22Rv1 (cell line): ENCODE measurements around the gene MYOCD.

Source experiments
- H3K27ac ChIP-seq: fragments of 450-650 bp; 2 replicates; pipeline ENCODE4 v1.5.1; 2017
- CTCF ChIP-seq: fragments of 450-650 bp; IDR thresholded peaks from 2 replicates; pipeline ENCODE4 v1.5.1; 2017; ENCODE audit warnings: mild to moderate bottlenecking
- ZFX ChIP-seq: fragments of 450-650 bp; IDR thresholded peaks from 2 replicates; pipeline ENCODE4 v1.6.1; 2017; ENCODE audit warnings: antibody characterized with exemption, borderline replicate concordance

The MYOCD gene

GRCh38 chr17:12727076-12727760 lies 61.5 kb downstream of the MYOCD start:
- TF ChIP-seq ZFX (no peak), CTCF (no peak)
- no peak overlapping the region for H3K27ac ChIP-seq

GRCh38 chr17:12727881-12728280 lies 62.2 kb downstream of the MYOCD start:
- TF ChIP-seq ZFX (no peak), CTCF (no peak)
- no peak overlapping the region for H3K27ac ChIP-seq

GRCh38 chr17:12729086-12729485 lies 63.4 kb downstream of the MYOCD start:
- TF ChIP-seq CTCF, result no peak
- TF ChIP-seq ZFX, result no peak
- H3K27ac ChIP-seq, result no peak overlapping the region

GRCh38 chr17:12730421-12730820 lies 64.7 kb downstream of the MYOCD start:
- H3K27ac ChIP-seq, result 0 out of 2 replicates have a peak overlapping the region, but pooled peaks have one; percentile 25

GRCh38 chr17:12730931-12731521 lies 65.3 kb downstream of the MYOCD start:
- TF ChIP-seq ZFX (no peak), CTCF (no peak)
- 0 out of 2 replicates have a peak overlapping the region, but pooled peaks have one; percentile 25 for H3K27ac ChIP-seq

More at GRCh38 chr17:12730421-12730820, 64.7 kb downstream of the MYOCD start:
- TF ChIP-seq ZFX, result no peak
- no peak for TF ChIP-seq CTCF

- H3K27ac ChIP-seq, result no peak overlapping the region
- TF ChIP-seq CTCF, result no peak
- TF ChIP-seq ZFX, result no peak
Observed at GRCh38 chr17:12731839-12732238, 66.1 kb downstream of the MYOCD start.

- H3K27ac ChIP-seq, result no peak overlapping the region
- TF ChIP-seq CTCF, result no peak
- TF ChIP-seq ZFX, result no peak
Observed at GRCh38 chr17:12732366-12732765, 66.7 kb downstream of the MYOCD start.
